GM12865 (cell line): ENCODE results near the gene CST3.

Experiments
- DNase-seq: peaks from one replicate; pipeline ENCODE4 v3.0.0; 2010; ENCODE audit warnings: low read depth
- H3K4me3 ChIP-seq: 2 replicates; pipeline ENCODE4 v1.5.1; 2011; ENCODE audit warnings: mild to moderate bottlenecking, low read depth, low read length, control low read depth
- TF ChIP-seq, protein P1 (sequence below): IDR thresholded peaks from 2 replicates; pipeline ENCODE4 v1.5.1; 2011; ENCODE audit warnings: low read length, control low read depth, low read depth, inconsistent platforms; ENCODE audit not compliant: insufficient read depth; ENCODE audit errors: missing control alignments

The CST3 gene

DNA sequence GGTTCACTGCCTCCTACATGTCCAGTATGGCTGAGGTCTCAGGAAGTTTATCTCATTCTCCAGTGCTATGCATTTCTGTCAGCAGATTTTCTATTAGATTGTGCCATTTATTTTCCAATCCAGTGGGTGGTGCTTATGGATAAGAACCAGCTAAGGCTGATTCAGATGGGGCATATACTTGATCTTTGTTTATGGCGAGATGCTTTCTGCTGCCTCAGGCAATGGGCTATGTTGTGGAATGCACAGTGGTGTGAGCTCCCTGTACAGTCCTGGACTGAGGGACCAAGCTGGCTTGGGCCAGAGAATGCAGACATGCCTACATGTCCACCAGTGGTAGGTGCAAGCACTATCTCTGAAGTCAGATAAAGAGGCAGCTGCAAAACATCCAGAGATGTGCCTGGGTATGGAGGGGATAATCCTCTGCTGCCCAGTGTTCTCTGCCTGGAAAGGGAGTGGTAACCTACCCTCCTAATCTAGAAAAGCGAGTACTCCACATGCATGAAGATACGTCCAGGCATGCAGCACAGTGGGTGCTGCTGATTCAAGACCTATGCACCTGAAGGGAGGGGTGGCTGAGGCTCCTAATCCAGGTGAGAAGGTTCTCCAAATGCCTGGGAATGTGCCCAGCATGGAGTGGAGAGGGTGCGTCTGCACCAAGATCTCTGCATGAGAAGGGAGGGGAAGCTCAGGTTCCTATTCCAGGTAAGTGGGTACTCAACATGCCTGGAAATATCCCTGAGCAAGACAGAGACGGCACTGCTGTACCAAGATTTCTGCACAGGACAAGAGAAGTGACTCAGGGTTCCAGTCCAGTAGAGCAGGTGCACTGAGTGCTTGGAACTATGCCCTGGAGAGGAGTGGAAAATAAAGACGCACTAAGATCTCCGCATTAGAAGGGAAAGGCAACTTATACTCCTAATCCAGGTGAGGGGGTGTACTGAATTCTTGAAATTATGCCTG is 41.7 kb upstream of the CST3 start:
- TF ChIP-seq, protein P1, sequence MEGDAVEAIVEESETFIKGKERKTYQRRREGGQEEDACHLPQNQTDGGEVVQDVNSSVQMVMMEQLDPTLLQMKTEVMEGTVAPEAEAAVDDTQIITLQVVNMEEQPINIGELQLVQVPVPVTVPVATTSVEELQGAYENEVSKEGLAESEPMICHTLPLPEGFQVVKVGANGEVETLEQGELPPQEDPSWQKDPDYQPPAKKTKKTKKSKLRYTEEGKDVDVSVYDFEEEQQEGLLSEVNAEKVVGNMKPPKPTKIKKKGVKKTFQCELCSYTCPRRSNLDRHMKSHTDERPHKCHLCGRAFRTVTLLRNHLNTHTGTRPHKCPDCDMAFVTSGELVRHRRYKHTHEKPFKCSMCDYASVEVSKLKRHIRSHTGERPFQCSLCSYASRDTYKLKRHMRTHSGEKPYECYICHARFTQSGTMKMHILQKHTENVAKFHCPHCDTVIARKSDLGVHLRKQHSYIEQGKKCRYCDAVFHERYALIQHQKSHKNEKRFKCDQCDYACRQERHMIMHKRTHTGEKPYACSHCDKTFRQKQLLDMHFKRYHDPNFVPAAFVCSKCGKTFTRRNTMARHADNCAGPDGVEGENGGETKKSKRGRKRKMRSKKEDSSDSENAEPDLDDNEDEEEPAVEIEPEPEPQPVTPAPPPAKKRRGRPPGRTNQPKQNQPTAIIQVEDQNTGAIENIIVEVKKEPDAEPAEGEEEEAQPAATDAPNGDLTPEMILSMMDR, result no peak
- DNase-seq, result no peak
- no peak overlapping the region for H3K4me3 ChIP-seq

DNA sequence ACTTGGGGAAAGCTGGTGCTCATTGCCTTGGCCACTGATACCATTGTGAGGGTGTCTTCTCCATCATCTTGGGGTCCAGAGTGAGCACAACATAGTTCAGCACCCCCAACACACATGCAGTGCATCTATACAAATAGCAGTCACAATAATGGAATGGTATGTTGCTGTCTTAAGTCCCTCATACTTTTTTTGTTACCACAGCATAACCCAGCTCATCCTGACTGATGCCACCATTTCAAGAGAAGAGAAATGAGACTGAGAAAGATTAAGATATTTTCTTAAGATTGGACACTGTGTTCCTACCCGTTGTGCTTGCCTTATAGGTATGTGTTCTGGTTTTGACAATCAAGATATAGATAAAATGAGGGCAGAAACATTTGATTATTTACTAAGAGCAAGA is 35.5 kb upstream of the CST3 start:
- H3K4me3 ChIP-seq, result no peak overlapping the region
- TF ChIP-seq, protein P1, result no peak
- no peak for DNase-seq

DNA sequence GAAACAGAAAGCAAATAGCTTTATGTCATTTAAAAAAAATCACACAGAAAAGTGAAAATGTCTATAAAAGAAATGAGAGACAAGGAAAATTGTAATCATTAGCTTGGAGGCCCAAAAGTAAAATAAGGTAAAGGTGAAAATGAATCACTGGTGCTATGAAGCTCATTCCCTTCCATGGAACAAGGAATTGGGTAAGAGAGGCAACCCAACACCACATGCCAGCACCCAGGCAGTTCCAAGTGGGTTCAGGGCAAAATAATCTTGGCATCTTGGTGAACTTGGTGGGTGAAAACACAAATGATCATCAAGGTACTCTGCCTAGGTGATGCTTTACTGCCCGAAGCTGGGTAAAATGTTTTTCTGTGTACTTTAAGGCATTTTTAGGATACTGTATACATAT is 34.4 kb upstream of the CST3 start:
- DNase-seq, result no peak
- no peak overlapping the region for H3K4me3 ChIP-seq
- TF ChIP-seq, protein P1, result no peak

DNA sequence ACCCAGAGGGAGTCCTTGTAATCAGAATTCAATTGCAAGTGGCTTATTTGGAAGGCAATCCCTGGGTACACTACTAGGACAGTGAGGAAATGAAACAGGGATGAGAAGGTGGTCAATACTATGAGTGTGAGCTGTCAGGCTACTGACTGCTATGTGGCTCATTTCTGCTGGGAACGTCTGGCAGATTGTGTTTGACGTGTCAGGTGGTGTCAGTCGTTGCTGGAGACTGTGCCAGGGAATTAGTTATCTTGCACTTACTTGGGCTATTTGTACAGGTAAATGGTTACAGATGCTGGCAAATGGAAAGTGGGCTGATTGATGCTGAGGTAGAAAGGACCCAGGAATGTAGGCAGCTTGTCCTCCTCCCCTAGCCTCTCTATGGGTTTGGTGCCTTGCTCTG is 33.7 kb upstream of the CST3 start:
- no peak for DNase-seq
- no peak overlapping the region for H3K4me3 ChIP-seq
- TF ChIP-seq, protein P1, result no peak

DNA sequence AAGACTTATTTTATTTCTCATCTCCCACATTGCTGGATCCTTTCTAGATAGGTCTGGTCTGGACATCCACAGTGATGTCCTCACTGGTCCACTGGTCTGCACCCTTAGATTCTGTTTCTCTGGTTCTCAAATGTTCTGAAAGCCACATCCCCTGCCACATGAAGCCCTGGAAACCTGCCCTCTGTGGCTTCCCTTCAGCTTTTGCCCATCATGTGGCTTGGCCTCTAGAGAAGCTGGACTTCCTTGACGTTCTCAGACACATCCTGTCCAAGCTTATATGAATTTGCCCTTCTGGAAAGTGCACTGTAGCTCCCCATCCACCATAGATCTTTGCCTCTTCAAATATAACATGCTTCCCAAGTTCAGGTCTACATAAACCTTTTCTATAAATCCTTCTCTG is 32.6 kb upstream of the CST3 start:
- no peak overlapping the region for H3K4me3 ChIP-seq
- no peak for DNase-seq
- TF ChIP-seq, protein P1, result no peak

DNA sequence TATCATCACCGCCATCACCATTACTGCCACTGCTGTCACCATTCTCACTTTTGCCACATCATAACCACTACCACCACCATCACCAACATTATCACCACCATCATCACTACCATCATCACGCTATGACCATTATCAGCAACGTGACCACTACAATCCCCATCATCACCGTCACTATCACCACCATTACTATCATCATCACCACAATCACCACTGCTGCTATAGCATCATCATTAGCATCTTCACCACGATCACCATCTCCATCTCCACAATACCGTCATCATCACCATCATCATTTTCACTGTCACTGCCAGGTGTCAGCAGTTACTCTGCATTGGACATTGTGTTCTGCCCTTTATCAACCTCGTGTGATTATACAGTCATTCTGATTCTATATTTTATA is 32.1 kb upstream of the CST3 start:
- DNase-seq, result no peak
- TF ChIP-seq, protein P1, result no peak
- H3K4me3 ChIP-seq, result no peak overlapping the region
